WTC11 (cell line): Measurements from ENCODE around the gene SUMF1. TPM values are rescaled to one million over a fixed set of nuclear protein-coding genes. Genes with fewer than 3 reads are reported as not detected.

Experiments used
- ATAC-seq: fragments of 200-7000 bp; cut with Tn5 transposase; 2 replicates; pipeline ENCODE4 v1.10.0; 2021; ENCODE audit warnings: mild to moderate bottlenecking, moderate library complexity
- CTCF ChIA-PET: fragments of 300-600 bp; sonication (Branson Sonifier 250); formaldehyde crosslinking; loops from one replicate; lab custom pipeline; 2021; ENCODE audit warnings: antibody characterized with exemption; lab: Charles Lee
- POLR2A ChIA-PET: fragments of 350-600 bp; sonication (Branson Sonifier 250); formaldehyde crosslinking; loops from one replicate; lab custom pipeline; 2021; ENCODE audit warnings: antibody characterized with exemption; lab: Charles Lee
- DNase-seq: peaks from one replicate; pipeline ENCODE4 v3.0.0; 2021; ENCODE audit warnings: low spot score
- H3K27ac Mint-ChIP-seq: 2 replicates; pipeline ENCODE4 v1.8.0; 2021; ENCODE audit warnings: mixed read lengths
- H3K27me3 Mint-ChIP-seq: 2 replicates; pipeline ENCODE4 v1.8.0; 2021; ENCODE audit warnings: low read depth, mild to moderate bottlenecking, moderate library complexity, mixed read lengths
- H3K36me3 Mint-ChIP-seq: 2 replicates; pipeline ENCODE4 v1.8.0; 2021; ENCODE audit warnings: mixed read lengths
- H3K4me1 Mint-ChIP-seq: 2 replicates; pipeline ENCODE4 v1.8.0; 2022; ENCODE audit warnings: mixed read lengths
- H3K4me3 Mint-ChIP-seq: 2 replicates; pipeline ENCODE4 v1.8.0; 2021; ENCODE audit warnings: mild to moderate bottlenecking, moderate library complexity, mixed read lengths
- H3K9me3 Mint-ChIP-seq: 2 replicates; pipeline ENCODE4 v1.8.0; 2021; ENCODE audit warnings: mixed read lengths
- CBFB ChIP-seq: sonication (generic); formaldehyde crosslinking; IDR thresholded peaks from 2 replicates; pipeline ENCODE4 v1.8.1; 2022; ENCODE audit warnings: mild to moderate bottlenecking, low read depth, missing genetic modification reagents
- E2F5 ChIP-seq: sonication (generic); formaldehyde crosslinking; IDR thresholded peaks from 2 replicates; pipeline ENCODE4 v1.8.1; 2022; ENCODE audit warnings: mild to moderate bottlenecking, moderate library complexity, missing genetic modification reagents
- FOXP1 ChIP-seq: sonication (generic); formaldehyde crosslinking; IDR thresholded peaks from 2 replicates; pipeline ENCODE4 v1.8.0; 2022; ENCODE audit warnings: missing genetic modification reagents, mild to moderate bottlenecking, moderate library complexity, borderline replicate concordance
- JAZF1 ChIP-seq: fragments of 250-450 bp; sonication (Bioruptor Pico); IDR thresholded peaks from 2 replicates; pipeline ENCODE4 v1.9.0; 2021; ENCODE audit warnings: moderate library complexity, mild to moderate bottlenecking, inconsistent platforms
- MYBL2 ChIP-seq: sonication (generic); formaldehyde crosslinking; IDR thresholded peaks from 2 replicates; pipeline ENCODE4 v1.8.1; 2023; ENCODE audit warnings: mild to moderate bottlenecking, moderate library complexity, missing genetic modification reagents
- NFE2L1 ChIP-seq: sonication (generic); formaldehyde crosslinking; IDR thresholded peaks from 2 replicates; pipeline ENCODE4 v1.8.1; 2023; ENCODE audit warnings: missing genetic modification reagents
- NR1H2 ChIP-seq: sonication (generic); formaldehyde crosslinking; IDR thresholded peaks from 2 replicates; pipeline ENCODE4 v1.9.0; 2021; ENCODE audit warnings: mild to moderate bottlenecking, moderate library complexity, missing genetic modification reagents
- NR2C2 ChIP-seq: sonication (generic); formaldehyde crosslinking; IDR thresholded peaks from 2 replicates; pipeline ENCODE4 v1.8.0; 2022; ENCODE audit warnings: mild to moderate bottlenecking, missing genetic modification reagents
- PRDM15 ChIP-seq: sonication (generic); formaldehyde crosslinking; IDR thresholded peaks from 2 replicates; pipeline ENCODE4 v1.8.0; 2022; ENCODE audit warnings: missing genetic modification reagents
- SMAD3 ChIP-seq: sonication (generic); formaldehyde crosslinking; IDR thresholded peaks from 2 replicates; pipeline ENCODE4 v1.8.0; 2022; ENCODE audit warnings: missing genetic modification reagents, mild to moderate bottlenecking, borderline replicate concordance
- SP1 ChIP-seq: sonication (generic); formaldehyde crosslinking; conservative IDR thresholded peaks from 2 replicates; pipeline ENCODE4 v1.8.1; 2022; ENCODE audit warnings: missing genetic modification reagents
- ZBTB43 ChIP-seq: sonication (generic); formaldehyde crosslinking; IDR thresholded peaks from 2 replicates; pipeline ENCODE4 v1.8.1; 2023; ENCODE audit warnings: mild to moderate bottlenecking, missing genetic modification reagents
- ZMAT4 ChIP-seq: fragments of 250-450 bp; sonication (Bioruptor Pico); IDR thresholded peaks from 2 replicates; pipeline ENCODE4 v1.9.0; 2021; ENCODE audit warnings: mild to moderate bottlenecking
- ZNF317 ChIP-seq: sonication (generic); formaldehyde crosslinking; IDR thresholded peaks from 2 replicates; pipeline ENCODE4 v1.8.1; 2023; ENCODE audit warnings: low read depth, mild to moderate bottlenecking, moderate library complexity, missing genetic modification reagents, borderline replicate concordance
- ZNF396 ChIP-seq: fragments of 250-450 bp; sonication (Bioruptor Pico); IDR thresholded peaks from 2 replicates; pipeline ENCODE4 v1.8.0; 2021; ENCODE audit warnings: mild to moderate bottlenecking, moderate library complexity, borderline replicate concordance
- total RNA-seq: library from RNA; stranded (reverse); gene quantifications from 3 replicates; pipeline ENCODE4 v1.2.3, GENCODE V29; 2021
- TF ChIP-seq, protein P1 (sequence below): fragments of 250-450 bp; sonication (Bioruptor Pico); conservative IDR thresholded peaks from 2 replicates; pipeline ENCODE4 v1.9.0; 2021; ENCODE audit warnings: mild to moderate bottlenecking
- TF ChIP-seq, protein P2 (sequence below): sonication (generic); formaldehyde crosslinking; conservative IDR thresholded peaks from 2 replicates; pipeline ENCODE4 v1.8.1; 2023; ENCODE audit warnings: mild to moderate bottlenecking, low read depth, missing genetic modification reagents, moderate library complexity

SUMF1 gene
- total RNA-seq, 1 experiment from 2014 or later, result 10.4 TPM

- Mint-ChIP-seq H3K4me3 (no peak overlapping the region), H3K4me1 (peaks cover 33% of the 10 kb centered on the region), H3K9me3 (0 out of 2 replicates have a peak, but pooled peaks cover 3% of the 10 kb centered on the region), H3K36me3 (no peaks in the 10 kb centered on the region), H3K27ac (peak overlapping the region; percentile 23; the same call in 1 of the 2 replicates)
- no peak for ATAC-seq
- CTCF ChIA-PET, result interaction anchor here (0.9 to 2.3 kb wide), 3 partner anchors 10 to 293 kb away, joined by 3 to 16 read pairs (median 5); no protein-coding TSS in a partner anchor
- TF ChIP-seq PRDM15 (no peak), NFE2L1 (CRISPR knock-in tag) (0 out of 2 replicates have a peak, but pooled peaks have one; percentile 13)
- TF ChIP-seq, all 79 proteins: peak for 1
- no peaks in the 10 kb centered on the region; the same call in 1 of the 2 replicates for H3K27me3 Mint-ChIP-seq
- POLR2A ChIA-PET, result no interaction called here
- no peak for DNase-seq
Measured at GRCh38 chr3:4340411-4341335, 126.4 kb downstream of the SUMF1 start.

DNA sequence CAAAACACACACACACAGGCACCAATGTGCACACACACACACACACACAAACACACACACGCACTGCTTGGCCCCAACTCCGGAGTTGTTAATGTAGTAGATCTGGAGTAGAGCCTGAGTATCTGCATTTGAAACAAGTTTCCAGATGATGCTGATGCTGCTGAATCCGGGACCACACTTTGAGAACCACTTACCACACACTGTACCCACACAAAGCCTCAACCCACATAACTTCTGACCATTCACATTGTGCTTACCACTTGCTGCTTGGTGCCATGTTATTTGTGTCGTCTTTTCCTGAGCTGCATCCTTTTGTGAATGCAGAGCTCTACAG, 127.0 kb downstream of the SUMF1 start:
- H3K4me1 Mint-ChIP-seq, result peaks cover 37% of the 10 kb centered on the region
- H3K36me3 Mint-ChIP-seq, result no peaks in the 10 kb centered on the region

GRCh38 chr3:4338751-4339150, 128.3 kb downstream of the SUMF1 start:
- H3K27ac Mint-ChIP-seq, result no peak overlapping the region
- H3K9me3 Mint-ChIP-seq, result 0 out of 2 replicates have a peak, but pooled peaks cover 3% of the 10 kb centered on the region
- no peaks in the 10 kb centered on the region for H3K36me3 Mint-ChIP-seq
- no peaks in the 10 kb centered on the region; the same call in 1 of the 2 replicates for H3K27me3 Mint-ChIP-seq
- ATAC-seq (peak; percentile 70), DNase-seq (no peak)
- peaks cover 47% of the 10 kb centered on the region for H3K4me1 Mint-ChIP-seq
- ChIA-PET POLR2A (no interaction called here), CTCF (interaction anchor here (1.2 to 3.1 kb wide), 3 partner anchors 12 to 24 kb away, joined by 3 to 18 read pairs (median 4); no protein-coding TSS in a partner anchor)
- no peak overlapping the region for H3K4me3 Mint-ChIP-seq
- TF ChIP-seq, protein P1, sequence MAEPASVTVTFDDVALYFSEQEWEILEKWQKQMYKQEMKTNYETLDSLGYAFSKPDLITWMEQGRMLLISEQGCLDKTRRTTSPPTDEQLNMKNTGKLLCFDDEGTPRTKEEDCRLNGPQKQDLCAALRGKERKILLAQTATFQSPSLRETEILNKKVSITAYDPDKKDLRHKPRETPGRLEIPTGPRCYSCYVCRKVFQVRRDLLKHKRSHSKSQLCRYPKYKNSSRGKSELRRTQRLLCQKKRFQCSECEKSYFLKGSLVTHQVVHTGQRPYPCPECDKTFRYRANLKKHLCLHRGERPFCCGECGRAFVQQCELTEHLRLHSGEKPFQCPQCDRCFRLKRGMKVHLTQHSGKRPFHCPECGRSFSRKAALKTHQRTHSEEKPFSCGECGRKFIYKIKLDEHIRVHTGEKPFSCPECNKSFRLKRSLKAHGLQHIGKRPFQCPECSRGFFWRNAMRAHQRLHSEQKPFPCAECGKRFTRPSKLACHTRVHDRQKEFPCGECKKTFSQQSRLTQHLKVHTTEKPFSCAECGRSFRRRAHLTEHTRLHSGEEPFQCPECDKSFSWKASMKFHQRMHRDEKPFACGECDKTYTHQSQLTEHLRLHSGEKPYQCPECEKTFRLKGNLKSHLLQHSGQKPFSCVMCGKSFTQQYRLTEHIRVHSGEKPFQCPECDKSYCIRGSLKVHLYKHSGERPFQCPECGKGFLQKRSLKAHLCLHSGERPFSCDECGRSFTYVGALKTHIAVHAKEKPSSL (CRISPR knock-in tag), result no peak
- no peak for TF ChIP-seq ZNF396 (CRISPR knock-in tag)
- no peak for TF ChIP-seq E2F5 (CRISPR knock-in tag)
- no peak for TF ChIP-seq ZBTB43 (CRISPR knock-in tag)
- TF ChIP-seq NR1H2 (CRISPR knock-in tag), result no peak
- TF ChIP-seq, protein P2, sequence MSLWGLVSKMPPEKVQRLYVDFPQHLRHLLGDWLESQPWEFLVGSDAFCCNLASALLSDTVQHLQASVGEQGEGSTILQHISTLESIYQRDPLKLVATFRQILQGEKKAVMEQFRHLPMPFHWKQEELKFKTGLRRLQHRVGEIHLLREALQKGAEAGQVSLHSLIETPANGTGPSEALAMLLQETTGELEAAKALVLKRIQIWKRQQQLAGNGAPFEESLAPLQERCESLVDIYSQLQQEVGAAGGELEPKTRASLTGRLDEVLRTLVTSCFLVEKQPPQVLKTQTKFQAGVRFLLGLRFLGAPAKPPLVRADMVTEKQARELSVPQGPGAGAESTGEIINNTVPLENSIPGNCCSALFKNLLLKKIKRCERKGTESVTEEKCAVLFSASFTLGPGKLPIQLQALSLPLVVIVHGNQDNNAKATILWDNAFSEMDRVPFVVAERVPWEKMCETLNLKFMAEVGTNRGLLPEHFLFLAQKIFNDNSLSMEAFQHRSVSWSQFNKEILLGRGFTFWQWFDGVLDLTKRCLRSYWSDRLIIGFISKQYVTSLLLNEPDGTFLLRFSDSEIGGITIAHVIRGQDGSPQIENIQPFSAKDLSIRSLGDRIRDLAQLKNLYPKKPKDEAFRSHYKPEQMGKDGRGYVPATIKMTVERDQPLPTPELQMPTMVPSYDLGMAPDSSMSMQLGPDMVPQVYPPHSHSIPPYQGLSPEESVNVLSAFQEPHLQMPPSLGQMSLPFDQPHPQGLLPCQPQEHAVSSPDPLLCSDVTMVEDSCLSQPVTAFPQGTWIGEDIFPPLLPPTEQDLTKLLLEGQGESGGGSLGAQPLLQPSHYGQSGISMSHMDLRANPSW (CRISPR knock-in tag), result no peak
- no peak for TF ChIP-seq NR2C2 (CRISPR knock-in tag)
- no peak for TF ChIP-seq JAZF1 (CRISPR knock-in tag)
- TF ChIP-seq FOXP1 (CRISPR knock-in tag), result no peak
- TF ChIP-seq SP1 (CRISPR knock-in tag), result no peak
- no peak for TF ChIP-seq MYBL2
- no peak for TF ChIP-seq CBFB (CRISPR knock-in tag)
- TF ChIP-seq SMAD3 (CRISPR knock-in tag), result no peak

More for the DNA sequence above, 127.0 kb downstream of the SUMF1 start:
- H3K9me3 Mint-ChIP-seq, result 0 out of 2 replicates have a peak, but pooled peaks cover 3% of the 10 kb centered on the region
- H3K4me3 Mint-ChIP-seq, result no peak overlapping the region
- TF ChIP-seq ZMAT4 (CRISPR knock-in tag), result no peak
- peak; percentile 76 for TF ChIP-seq ZNF317 (CRISPR knock-in tag)
- TF ChIP-seq, all 79 proteins: peak for 1
- no peaks in the 10 kb centered on the region; the same call in 1 of the 2 replicates for H3K27me3 Mint-ChIP-seq
- ATAC-seq, result no peak
- ChIA-PET POLR2A (no interaction called here), CTCF (interaction anchor here (0.9 to 2.3 kb wide), 3 partner anchors 11 to 294 kb away, joined by 3 to 16 read pairs (median 5); no protein-coding TSS in a partner anchor)
- DNase-seq, result no peak
- no peak overlapping the region for H3K27ac Mint-ChIP-seq
